ENCODE measurements around the gene FDXACB1.

- TF ChIP-seq CTCF (IDR thresholded peaks at IDR 0.05), result no peak
- TF ChIP-seq POLR2A (IDR thresholded peaks at IDR 0.05), result no peak
Observed at GRCh38 chr11:111886032-111886431, 7.1 kb upstream of the FDXACB1 start.

All from testis (tissue), 2 donors.